Fibroblast of the aortic adventitia (primary cell): ENCODE results near the gene DNAJC25. TPM values are rescaled to one million over a fixed set of nuclear protein-coding genes. Genes with fewer than 3 reads are reported as not detected.
A peak's percentile ranks its signal among the peaks of the same experiment; 100 is the strongest.
"Not testable (repeated sequence)": the region's sequence is repeated elsewhere in the genome, so short reads cannot be mapped to it uniquely, and the experiment has no call there.

Source experiments
- DNase-seq: peaks from one replicate; pipeline ENCODE4 v3.0.0-alpha.2; 2010; ENCODE audit warnings: low read depth
- H3K4me3 ChIP-seq: 2 replicates; pipeline ENCODE4 v1.5.1; 2011; ENCODE audit warnings: low read depth, mild to moderate bottlenecking, control low read depth, low read length, moderate library complexity
- total RNA-seq: library from RNA; depleted of rRNA; stranded (reverse); fragments of >200 nt; gene quantifications from 2 replicates; pipeline ENCODE4 v1.2.3, GENCODE V29; 2012; ENCODE audit warnings: low replicate concordance
- TF ChIP-seq, protein P1 (sequence below): IDR thresholded peaks from 2 replicates; pipeline ENCODE4 v1.5.1; 2011; ENCODE audit warnings: mild to moderate bottlenecking, low read length, control low read depth, inconsistent platforms; ENCODE audit not compliant: insufficient read depth

The DNAJC25 gene
- total RNA-seq, 1 donor: 12.7 TPM

DNA sequence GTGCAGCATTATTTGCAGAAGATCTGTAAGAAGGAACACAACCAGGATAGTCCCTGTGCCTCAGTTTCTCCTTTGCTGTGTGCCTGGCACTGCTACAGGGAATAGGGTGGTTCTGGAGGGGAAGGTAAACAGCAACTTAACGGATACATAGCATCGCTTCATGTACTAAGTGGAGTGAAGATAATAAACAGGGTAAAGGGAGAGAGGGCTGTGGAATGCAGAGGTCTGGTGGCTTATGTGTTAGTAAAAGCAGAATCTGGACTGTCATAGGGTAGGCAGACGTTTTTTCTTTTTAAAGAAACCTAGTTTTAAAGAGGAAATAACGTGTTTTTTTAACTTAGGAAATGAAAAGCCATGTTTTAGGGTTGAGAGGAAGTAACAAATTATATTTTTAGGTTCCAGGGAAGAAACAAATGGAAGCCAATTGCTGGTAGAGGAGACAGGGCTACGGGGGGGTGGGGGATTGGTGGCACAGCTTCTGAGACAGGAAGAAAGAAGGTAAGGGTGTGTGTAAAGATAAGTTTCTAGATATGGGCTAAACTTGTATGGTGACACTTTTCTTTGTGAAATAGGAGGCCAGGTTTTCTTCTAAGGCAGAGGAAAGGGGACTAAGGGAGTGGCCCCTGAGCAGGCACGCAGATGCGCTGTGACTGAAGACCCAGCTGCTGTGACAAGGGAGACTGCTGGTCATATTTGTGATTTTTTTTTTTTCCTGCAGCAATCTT lies 31.6 kb downstream of the DNAJC25 start:
- H3K4me3 ChIP-seq: peak overlapping the region; percentile 89
- DNase-seq: peak; percentile 30
- TF ChIP-seq, protein P1, sequence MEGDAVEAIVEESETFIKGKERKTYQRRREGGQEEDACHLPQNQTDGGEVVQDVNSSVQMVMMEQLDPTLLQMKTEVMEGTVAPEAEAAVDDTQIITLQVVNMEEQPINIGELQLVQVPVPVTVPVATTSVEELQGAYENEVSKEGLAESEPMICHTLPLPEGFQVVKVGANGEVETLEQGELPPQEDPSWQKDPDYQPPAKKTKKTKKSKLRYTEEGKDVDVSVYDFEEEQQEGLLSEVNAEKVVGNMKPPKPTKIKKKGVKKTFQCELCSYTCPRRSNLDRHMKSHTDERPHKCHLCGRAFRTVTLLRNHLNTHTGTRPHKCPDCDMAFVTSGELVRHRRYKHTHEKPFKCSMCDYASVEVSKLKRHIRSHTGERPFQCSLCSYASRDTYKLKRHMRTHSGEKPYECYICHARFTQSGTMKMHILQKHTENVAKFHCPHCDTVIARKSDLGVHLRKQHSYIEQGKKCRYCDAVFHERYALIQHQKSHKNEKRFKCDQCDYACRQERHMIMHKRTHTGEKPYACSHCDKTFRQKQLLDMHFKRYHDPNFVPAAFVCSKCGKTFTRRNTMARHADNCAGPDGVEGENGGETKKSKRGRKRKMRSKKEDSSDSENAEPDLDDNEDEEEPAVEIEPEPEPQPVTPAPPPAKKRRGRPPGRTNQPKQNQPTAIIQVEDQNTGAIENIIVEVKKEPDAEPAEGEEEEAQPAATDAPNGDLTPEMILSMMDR: no peak

DNA sequence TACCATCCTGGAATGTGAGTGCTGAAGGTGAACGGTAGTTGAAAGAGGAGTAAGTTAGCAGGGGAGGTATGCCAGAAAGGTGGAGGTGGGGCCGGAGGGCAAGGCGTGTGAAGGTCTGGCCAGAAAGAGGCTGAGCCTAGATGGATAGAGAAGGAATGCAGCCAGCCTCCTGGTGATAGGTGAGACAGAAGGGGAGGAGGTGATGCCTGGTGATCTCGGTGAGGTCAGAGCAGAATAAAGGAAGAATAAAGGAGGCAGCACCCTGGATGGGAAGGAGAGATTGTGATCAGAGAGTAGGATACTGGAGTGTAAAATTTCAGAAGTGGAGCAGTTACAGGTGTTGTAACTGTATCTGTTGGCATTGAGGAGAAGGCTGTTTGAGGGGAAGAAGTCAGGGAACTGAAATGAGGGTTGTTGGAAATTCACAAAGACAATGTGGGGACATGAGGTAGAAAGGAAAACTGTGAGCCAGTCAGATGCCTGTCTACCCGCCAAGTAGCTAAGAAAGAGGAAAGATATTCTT lies 32.2 kb downstream of the DNAJC25 start:
- TF ChIP-seq, protein P1: no peak
- peak overlapping the region; percentile 89 for H3K4me3 ChIP-seq
- no peak for DNase-seq

DNA sequence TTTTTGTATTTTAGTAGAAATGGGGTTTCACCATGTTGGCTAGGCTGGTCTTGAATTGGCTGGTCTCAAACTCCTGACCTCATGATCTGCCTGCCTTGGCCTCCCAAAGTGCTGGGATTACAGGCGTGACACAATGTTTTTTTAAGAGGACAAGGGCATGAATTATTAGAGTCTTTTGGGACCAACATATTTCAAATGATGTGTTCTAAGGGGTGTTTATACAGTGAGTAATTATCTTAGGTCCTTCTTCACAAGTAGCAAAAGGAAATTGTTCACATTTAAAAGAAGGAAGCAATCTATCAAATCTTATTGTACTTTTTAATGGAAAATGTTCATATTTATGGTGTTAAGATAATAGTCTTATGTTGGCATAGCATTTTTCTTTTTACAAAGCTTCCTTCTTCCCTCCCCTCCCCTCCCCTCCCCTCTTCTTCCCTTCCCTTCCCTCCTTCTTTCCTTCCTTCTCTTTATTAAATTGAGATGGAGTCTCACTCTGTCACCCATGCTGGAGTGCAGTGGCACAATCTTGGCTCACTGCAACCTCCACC lies 37.0 kb downstream of the DNAJC25 start:
- TF ChIP-seq, protein P1: no peak
- H3K4me3 ChIP-seq: no peak overlapping the region
- no peak for DNase-seq

DNA sequence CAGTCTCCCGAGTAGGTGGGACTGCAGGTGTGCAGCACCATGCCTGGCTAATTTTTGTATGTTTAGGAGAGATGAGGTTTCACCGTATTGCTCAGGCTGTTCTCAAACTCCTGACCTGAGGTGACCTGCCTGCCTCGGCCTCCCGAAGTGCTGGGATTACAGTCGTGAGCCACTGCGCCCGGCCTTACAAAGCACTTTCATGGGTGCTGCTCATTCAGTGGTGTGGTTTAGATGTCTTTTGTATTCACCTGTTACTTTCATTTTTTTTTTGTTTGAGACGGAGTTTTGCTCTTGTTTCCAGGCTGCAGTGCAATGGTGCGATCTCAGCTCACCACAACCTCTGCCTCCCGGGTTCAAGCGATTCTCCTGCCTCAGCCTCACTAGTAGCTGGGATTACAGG lies 37.5 kb downstream of the DNAJC25 start:
- not testable (repeated sequence) for DNase-seq, H3K4me3 ChIP-seq

DNA sequence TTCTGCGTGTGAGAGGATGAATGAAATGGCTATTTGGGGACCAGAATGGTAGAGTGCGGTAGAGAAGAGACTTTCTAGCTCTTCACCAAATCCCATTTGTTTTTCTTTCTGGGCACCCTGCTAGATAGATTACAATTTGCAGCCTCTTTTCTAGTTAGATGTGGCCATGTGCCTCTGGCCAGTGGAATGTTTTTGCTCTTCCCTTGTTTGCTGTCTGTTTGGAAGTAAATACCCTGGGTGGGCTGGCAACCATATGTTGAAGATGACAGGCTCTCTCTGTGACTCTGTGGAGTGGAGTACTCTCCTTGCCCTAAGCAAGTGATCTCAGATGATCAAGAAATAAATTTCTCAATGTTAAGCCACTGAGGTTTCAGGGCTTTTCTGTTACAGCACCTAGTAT lies 43.2 kb downstream of the DNAJC25 start:
- DNase-seq: no peak
- no peak overlapping the region for H3K4me3 ChIP-seq
- TF ChIP-seq, protein P1: no peak

DNA sequence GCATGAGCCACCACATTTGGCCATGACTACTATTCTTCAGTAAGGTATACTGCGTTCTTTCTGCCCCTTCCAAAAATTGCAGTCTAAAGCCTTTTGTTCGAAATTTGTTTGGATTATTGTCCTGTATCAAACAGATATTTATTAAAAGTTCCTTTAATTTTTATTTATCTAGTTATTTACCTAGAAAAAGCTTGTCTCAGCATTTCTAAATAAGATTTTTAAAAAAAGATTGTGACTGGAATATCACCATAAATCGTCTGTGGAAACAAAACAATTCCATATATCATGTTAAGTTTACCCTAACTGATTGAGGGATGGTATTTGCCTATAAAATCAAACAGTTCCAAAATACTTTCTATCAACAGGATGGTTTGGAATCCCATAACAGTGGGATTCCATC lies 45.0 kb downstream of the DNAJC25 start:
- TF ChIP-seq, protein P1: no peak
- H3K4me3 ChIP-seq: no peak overlapping the region
- no peak for DNase-seq

DNA sequence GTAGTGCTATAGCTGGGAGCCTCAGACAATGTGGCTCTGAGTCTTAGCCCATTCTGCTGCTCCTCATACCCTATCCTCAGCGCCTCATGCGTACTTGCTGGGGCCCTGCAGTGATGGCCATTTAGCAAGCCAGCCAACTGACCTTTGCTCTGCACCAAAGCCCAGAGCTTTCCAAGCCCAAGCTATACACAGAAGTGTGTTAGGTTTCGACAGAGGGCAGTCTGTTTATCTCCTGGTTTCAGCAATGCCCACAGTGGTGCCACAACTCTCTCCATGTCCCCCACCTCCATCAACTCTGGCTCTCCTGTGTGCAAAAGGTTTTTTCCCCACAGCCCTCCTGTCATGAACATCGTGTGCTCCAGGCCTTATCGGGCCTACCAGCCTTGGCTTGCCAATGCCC lies 47.2 kb downstream of the DNAJC25 start:
- DNase-seq: no peak
- TF ChIP-seq, protein P1: no peak
- no peak overlapping the region for H3K4me3 ChIP-seq
